ENCODE measurements around the gene ENO3. TPM values are rescaled to one million over a fixed set of nuclear protein-coding genes. Genes with fewer than 3 reads are reported as not detected.

Gene ENO3
- total RNA-seq, 2 experiments from 2014 or later, result 26.6 to 34.3 TPM

DNA sequence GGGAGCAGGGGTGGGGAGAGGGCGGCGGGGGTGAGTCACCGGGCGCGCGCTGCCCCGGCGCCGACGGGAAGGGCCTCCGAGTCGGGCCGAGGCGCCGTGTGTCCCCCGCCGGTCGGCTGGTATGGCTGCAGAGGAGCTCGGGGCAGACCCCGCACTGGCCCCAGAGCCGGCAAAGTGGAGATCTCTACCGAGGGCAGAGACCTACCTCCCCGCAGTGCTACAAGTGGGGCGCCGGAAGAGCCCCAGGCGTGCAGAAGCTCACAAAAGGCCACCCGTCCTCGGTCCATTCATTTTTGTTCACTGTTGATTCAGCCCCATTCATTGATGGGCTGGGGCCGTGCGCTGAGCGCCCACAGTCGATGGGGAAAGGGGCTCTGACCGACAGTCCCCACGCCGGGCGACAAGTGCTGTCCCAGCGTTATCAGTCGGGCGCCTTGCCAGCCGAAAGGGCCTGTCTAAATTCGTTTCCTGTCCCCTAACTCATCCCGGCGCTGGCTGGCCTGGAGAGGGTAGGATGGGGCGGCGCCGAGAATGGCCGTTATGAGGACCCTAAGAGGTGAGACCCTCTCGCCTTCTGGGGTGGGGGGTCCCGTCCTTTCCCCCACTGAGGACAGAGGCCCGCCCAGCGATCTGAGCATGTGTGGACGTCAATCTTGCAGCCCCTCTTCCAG, 709 bp upstream of the ENO3 start:
- H3K36me3 Mint-ChIP-seq (ENCODE audit: low read depth), result peaks cover 34% of the 10 kb centered on the region
- no peaks in the 10 kb centered on the region for H3K9me3 Mint-ChIP-seq (ENCODE audit: insufficient read depth)
- H3K4me3 Mint-ChIP-seq, result peak overlapping the region; percentile 82
- peaks cover 27% of the 10 kb centered on the region for H3K4me1 Mint-ChIP-seq (ENCODE audit: low read depth)
- no peaks in the 10 kb centered on the region for H3K27me3 Mint-ChIP-seq (ENCODE audit: low read depth)
- ChIA-PET CTCF (interaction anchor here (2.0 to 4.4 kb wide), 2 partner anchors 10 to 17 kb away, joined by 8 to 16 read pairs; partner anchors contain the start of genes RNF167, SLC25A11 and SPAG7), POLR2A (interaction anchor here (0.6 to 10.0 kb wide), 8 partner anchors 9 to 37 kb away, joined by 3 to 239 read pairs (median 4); partner anchors contain the start of genes CAMTA2, RNF167, SLC25A11 and SPAG7)
- H3K27ac Mint-ChIP-seq, result peak overlapping the region; percentile 92
- no peak for DNase-seq
- peak; percentile 8 for ATAC-seq

DNA sequence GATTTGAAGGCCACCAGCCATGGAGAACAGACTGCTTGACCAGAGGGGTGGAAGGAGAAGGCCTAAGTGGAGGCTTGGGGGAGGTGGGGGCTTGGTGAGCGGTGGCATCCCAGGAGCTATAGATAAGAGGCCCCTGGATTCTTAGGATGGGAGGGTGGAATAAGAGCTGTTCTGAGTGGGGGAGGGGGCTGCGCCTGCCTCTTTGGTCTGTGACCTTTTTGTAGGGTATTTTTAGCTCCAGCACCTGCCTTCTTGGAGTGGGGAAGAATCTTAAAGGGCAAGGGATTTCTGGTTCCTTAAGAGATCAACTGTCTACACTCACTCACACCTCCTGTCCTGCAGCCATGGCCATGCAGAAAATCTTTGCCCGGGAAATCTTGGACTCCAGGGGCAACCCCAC, 567 bp downstream of the ENO3 start:
- Mint-ChIP-seq H3K36me3 (ENCODE audit: low read depth) (peaks cover 25% of the 10 kb centered on the region), H3K27ac (peak overlapping the region; percentile 92), H3K4me3 (peak overlapping the region; percentile 82), H3K27me3 (ENCODE audit: low read depth) (no peaks in the 10 kb centered on the region), H3K9me3 (ENCODE audit: insufficient read depth) (no peaks in the 10 kb centered on the region), H3K4me1 (ENCODE audit: low read depth) (peaks cover 28% of the 10 kb centered on the region)
- CTCF ChIA-PET, result interaction anchor here (0.9 to 4.4 kb wide), 4 partner anchors 11 to 79 kb away, joined by 3 to 16 read pairs (median 6); partner anchors contain the start of genes RNF167, SLC25A11 and SPAG7
- no peak for DNase-seq
- POLR2A ChIA-PET, result interaction anchor here (0.7 to 10.0 kb wide), 4 partner anchors 11 to 64 kb away, joined by 3 to 239 read pairs (median 37); partner anchors contain the start of genes RNF167, SLC25A11 and SPAG7
- no peak for ATAC-seq

GRCh38 chr17:4953451-4953961, 2.6 kb downstream of the ENO3 start:
- Mint-ChIP-seq H3K9me3 (ENCODE audit: insufficient read depth) (no peaks in the 10 kb centered on the region), H3K4me1 (ENCODE audit: low read depth) (peaks cover 30% of the 10 kb centered on the region), H3K4me3 (no peak overlapping the region), H3K27me3 (ENCODE audit: low read depth) (no peaks in the 10 kb centered on the region), H3K36me3 (ENCODE audit: low read depth) (peaks cover 12% of the 10 kb centered on the region), H3K27ac (peak overlapping the region; percentile 47)
- POLR2A ChIA-PET, result interaction anchor here (0.9 to 10.0 kb wide), 3 partner anchors 10 to 15 kb away, joined by 4 to 239 read pairs (median 71); partner anchors contain the start of genes RNF167, SLC25A11 and SPAG7
- CTCF ChIA-PET, result interaction anchor here (1.6 to 4.4 kb wide), 2 partner anchors 14 to 44 kb away, joined by 9 to 16 read pairs; partner anchors contain the start of gene SPAG7
- no peak for DNase-seq
- ATAC-seq, result no peak

GRCh38 chr17:4955091-4955490, 4.2 kb downstream of the ENO3 start:
- H3K27me3 Mint-ChIP-seq (ENCODE audit: low read depth), result no peaks in the 10 kb centered on the region
- H3K27ac Mint-ChIP-seq, result no peak overlapping the region
- ChIA-PET CTCF (interaction anchor here (1.0 to 3.6 kb wide), 4 partner anchors 11 to 50 kb away, joined by 3 to 30 read pairs (median 4); partner anchors contain the start of genes RNF167, SLC25A11 and SPAG7), POLR2A (interaction anchor here (0.9 to 1.5 kb wide), 5 partner anchors 9 to 21 kb away, joined by 3 to 5 read pairs (median 3); partner anchors contain the start of genes RNF167 and SLC25A11)
- H3K4me3 Mint-ChIP-seq, result no peak overlapping the region
- H3K36me3 Mint-ChIP-seq (ENCODE audit: low read depth), result peaks cover 21% of the 10 kb centered on the region
- peaks cover 29% of the 10 kb centered on the region for H3K4me1 Mint-ChIP-seq (ENCODE audit: low read depth)
- DNase-seq (no peak), ATAC-seq (no peak)
- no peaks in the 10 kb centered on the region for H3K9me3 Mint-ChIP-seq (ENCODE audit: insufficient read depth)

GRCh38 chr17:4956493-4957061, 5.7 kb downstream of the ENO3 start:
- H3K36me3 Mint-ChIP-seq (ENCODE audit: low read depth), result peaks cover 26% of the 10 kb centered on the region
- DNase-seq, result peak; percentile 56
- H3K9me3 Mint-ChIP-seq (ENCODE audit: insufficient read depth), result no peaks in the 10 kb centered on the region

GRCh38 chr17:4958102-4958501, 7.2 kb downstream of the ENO3 start:
- Mint-ChIP-seq H3K27ac (no peak overlapping the region), H3K4me3 (no peak overlapping the region), H3K4me1 (ENCODE audit: low read depth) (peaks cover 12% of the 10 kb centered on the region), H3K36me3 (ENCODE audit: low read depth) (peaks cover 26% of the 10 kb centered on the region), H3K27me3 (ENCODE audit: low read depth) (no peaks in the 10 kb centered on the region), H3K9me3 (ENCODE audit: insufficient read depth) (no peaks in the 10 kb centered on the region)
- CTCF ChIA-PET, result interaction anchor here (1.2 to 3.6 kb wide), 4 partner anchors 8 to 49 kb away, joined by 3 to 30 read pairs (median 4); partner anchors contain the start of genes RNF167, SLC25A11 and SPAG7
- no peak for DNase-seq
- no peak for ATAC-seq
- POLR2A ChIA-PET, result interaction anchor here (1.1 to 3.8 kb wide), 4 partner anchors 8 to 12 kb away, joined by 4 to 14 read pairs (median 6); partner anchors contain the start of gene SPAG7

More at GRCh38 chr17:4956493-4957061, 5.7 kb downstream of the ENO3 start:
- no peak for ATAC-seq
- ChIA-PET CTCF (interaction anchor here (0.9 to 3.6 kb wide), 5 partner anchors 9 to 50 kb away, joined by 3 to 30 read pairs (median 4); partner anchors contain the start of genes PFN1 and SPAG7), POLR2A (interaction anchor here (1.2 to 3.8 kb wide), 4 partner anchors 10 to 33 kb away, joined by 3 to 14 read pairs (median 4); partner anchors contain the start of gene SPAG7)
- Mint-ChIP-seq H3K27ac (no peak overlapping the region), H3K27me3 (ENCODE audit: low read depth) (no peaks in the 10 kb centered on the region), H3K4me3 (no peak overlapping the region), H3K4me1 (ENCODE audit: low read depth) (peaks cover 17% of the 10 kb centered on the region)

DNA sequence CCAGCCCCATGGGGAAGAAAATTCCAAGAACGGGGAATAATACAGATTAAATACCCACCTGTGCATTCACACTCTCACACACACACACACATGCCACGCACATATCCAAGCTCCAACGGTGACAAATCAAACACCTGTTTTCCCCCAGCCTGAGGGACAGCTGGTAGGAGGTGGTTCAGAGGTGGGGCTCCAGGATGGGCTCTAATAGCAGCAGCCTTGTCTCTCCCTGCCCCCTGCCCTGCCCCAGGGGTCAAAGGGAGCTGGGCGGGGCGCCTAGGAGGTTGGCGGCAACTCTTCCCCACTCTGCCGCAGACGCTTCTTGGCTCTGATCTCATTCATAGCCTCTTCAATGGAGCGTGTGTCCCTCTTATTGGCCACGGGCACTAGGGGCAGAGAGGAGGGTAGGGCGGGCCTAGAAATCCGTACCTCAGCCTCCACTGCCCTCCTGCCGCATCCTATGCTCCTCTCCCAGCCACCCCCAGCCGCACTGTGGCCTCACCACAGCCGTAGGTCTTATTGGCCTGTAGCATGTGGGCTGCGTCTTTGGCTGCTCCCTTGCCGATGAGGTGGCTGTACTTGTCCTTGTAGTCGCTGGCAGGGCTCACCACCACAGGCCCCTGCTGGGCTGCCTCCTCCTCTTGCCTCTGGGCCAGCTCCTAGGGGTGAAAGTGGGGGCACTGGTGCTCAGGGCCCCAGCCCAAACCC, 8.5 kb downstream of the ENO3 start:
- H3K27me3 Mint-ChIP-seq (ENCODE audit: low read depth), result no peaks in the 10 kb centered on the region
- no peak overlapping the region for H3K27ac Mint-ChIP-seq
- ATAC-seq (no peak), DNase-seq (no peak)
- POLR2A ChIA-PET, result interaction anchor here (0.6 to 3.8 kb wide), 4 partner anchors 7 to 20 kb away, joined by 3 to 14 read pairs (median 5); partner anchors contain the start of gene SPAG7
- peaks cover 23% of the 10 kb centered on the region for H3K36me3 Mint-ChIP-seq (ENCODE audit: low read depth)
- no peaks in the 10 kb centered on the region for H3K9me3 Mint-ChIP-seq (ENCODE audit: insufficient read depth)
- H3K4me3 Mint-ChIP-seq, result no peak overlapping the region
- CTCF ChIA-PET, result no interaction called here
- peaks cover 11% of the 10 kb centered on the region for H3K4me1 Mint-ChIP-seq (ENCODE audit: low read depth)

DNA sequence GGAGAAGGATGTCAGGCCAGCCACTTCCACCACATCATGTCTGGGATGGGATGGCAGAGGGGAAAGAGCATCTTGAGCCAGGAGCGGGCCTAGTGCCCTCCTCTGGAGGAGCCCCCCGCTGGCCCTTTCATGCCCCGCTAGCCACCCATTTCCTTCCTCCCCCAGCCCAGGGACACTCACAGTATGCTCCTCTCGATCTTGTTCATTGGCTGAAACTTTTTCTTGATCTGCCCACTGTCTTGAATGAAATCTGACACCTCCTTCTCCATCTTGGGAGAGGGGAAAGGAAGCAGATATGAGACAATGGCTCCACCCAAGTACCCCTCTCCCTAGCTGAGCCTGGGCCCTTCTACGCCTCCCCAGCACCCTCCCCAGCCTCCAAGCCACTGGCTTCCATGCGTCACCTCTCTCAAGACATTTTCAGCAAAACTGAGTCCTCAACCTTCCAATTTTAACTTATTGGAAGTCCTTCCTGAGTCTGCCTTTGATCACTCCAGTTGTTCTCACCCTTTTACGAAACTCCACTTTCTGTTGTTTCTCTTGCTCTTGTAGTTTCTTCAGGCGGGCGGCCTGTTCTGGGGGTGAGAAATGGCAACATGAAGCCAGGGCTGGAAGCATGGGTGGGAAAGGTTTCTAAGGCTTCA, 9.5 kb downstream of the ENO3 start:
- ATAC-seq, result no peak
- H3K36me3 Mint-ChIP-seq (ENCODE audit: low read depth), result peaks cover 30% of the 10 kb centered on the region
- DNase-seq, result no peak
- no peaks in the 10 kb centered on the region for H3K27me3 Mint-ChIP-seq (ENCODE audit: low read depth)
- ChIA-PET POLR2A (no interaction called here), CTCF (no interaction called here)
- peaks cover 14% of the 10 kb centered on the region for H3K4me1 Mint-ChIP-seq (ENCODE audit: low read depth)
- no peaks in the 10 kb centered on the region for H3K9me3 Mint-ChIP-seq (ENCODE audit: insufficient read depth)
- H3K27ac Mint-ChIP-seq, result no peak overlapping the region
- H3K4me3 Mint-ChIP-seq, result no peak overlapping the region

GRCh38 chr17:4965311-4965986, 14.5 kb downstream of the ENO3 start:
- Mint-ChIP-seq H3K36me3 (ENCODE audit: low read depth) (peaks cover 21% of the 10 kb centered on the region), H3K4me1 (ENCODE audit: low read depth) (peaks cover 15% of the 10 kb centered on the region), H3K27me3 (ENCODE audit: low read depth) (no peaks in the 10 kb centered on the region), H3K4me3 (peak overlapping the region; percentile 54), H3K9me3 (ENCODE audit: insufficient read depth) (no peaks in the 10 kb centered on the region), H3K27ac (no peak overlapping the region)
- DNase-seq (no peak), ATAC-seq (no peak)
- POLR2A ChIA-PET, result interaction anchor here (0.7 to 8.2 kb wide), 4 partner anchors 8 to 24 kb away, joined by 4 to 239 read pairs (median 58); partner anchors contain the start of genes ENO3, PFN1, RNF167 and SLC25A11
- CTCF ChIA-PET, result interaction anchor here (2.7 to 3.7 kb wide), 4 partner anchors 9 to 56 kb away, joined by 18 to 30 read pairs (median 22); partner anchors contain the start of genes CAMTA2, RNF167 and SLC25A11

All from activated CD8-positive, alpha-beta T cell treated with anti-CD3 and anti-CD28 coated beads, Interleukin-2, amount 10 ng/mL, durations not matched to agents 7 days and 5 days (primary cell).